Muscle layer of duodenum (tissue), 2 donors: ENCODE results near the gene C20orf144.

Experiments
- H3K27ac ChIP-seq: one replicate; pipeline ENCODE4 v1.7.0; 2013; ENCODE audit warnings: mild to moderate bottlenecking, low read length
- H3K27me3 ChIP-seq: one replicate; pipeline ENCODE4 v1.7.0; 2013; ENCODE audit warnings: low read depth, mild to moderate bottlenecking, control low read depth, low read length
- H3K36me3 ChIP-seq, 2 donors: one replicate each; pipeline ENCODE4 v1.7.0; 2013; ENCODE audit warnings: low read length in 2 of 2, control low read depth in 1 of 2, mild to moderate bottlenecking in 1 of 2; ENCODE audit not compliant: insufficient read depth in 2 of 2, control insufficient read depth in 1 of 2
- H3K4me1 ChIP-seq, 2 donors: one replicate each; pipeline ENCODE4 v1.7.0; 2013; ENCODE audit warnings: low read length in 2 of 2, mild to moderate bottlenecking in 2 of 2, control low read depth in 1 of 2, moderate library complexity in 1 of 2; ENCODE audit not compliant: insufficient read depth in 2 of 2, control insufficient read depth in 1 of 2
- H3K4me3 ChIP-seq, 2 donors: one replicate each; pipeline ENCODE4 v1.7.0; 2013; ENCODE audit warnings: low read length in 2 of 2, low read depth in 1 of 2, mild to moderate bottlenecking in 1 of 2
- H3K9me3 ChIP-seq, 2 donors: one replicate each; pipeline ENCODE4 v1.7.0; 2013; ENCODE audit warnings: low read length in 2 of 2, control low read depth in 1 of 2, mild to moderate bottlenecking in 1 of 2; ENCODE audit not compliant: control insufficient read depth in 1 of 2
- donor health status: healthy.

The C20orf144 gene

GRCh38 chr20:33703498-33704137 is 41.5 kb downstream of the C20orf144 start:
- Histone ChIP-seq H3K27ac (no peak overlapping the region), H3K4me1 (peaks cover 0 to 5% of the 10 kb centered on the region in 2 donors), H3K27me3 (no peaks in the 10 kb centered on the region), H3K9me3 (no peaks in the 10 kb centered on the region), H3K4me3 (no peak overlapping the region), H3K36me3 (peaks cover 9 to 14% of the 10 kb centered on the region in 2 donors)

- Histone ChIP-seq H3K36me3 (peaks cover 9 to 14% of the 10 kb centered on the region in 2 donors), H3K27me3 (no peaks in the 10 kb centered on the region), H3K9me3 (no peaks in the 10 kb centered on the region), H3K4me1 (peaks cover 0 to 5% of the 10 kb centered on the region in 2 donors), H3K27ac (no peak overlapping the region), H3K4me3 (no peak overlapping the region)
These were observed 42.2 kb downstream of the C20orf144 start for GRCh38 chr20:33704197-33704924.

- no peaks in the 10 kb centered on the region for H3K9me3 ChIP-seq
- peaks cover 26 to 36% of the 10 kb centered on the region in 2 donors for H3K36me3 ChIP-seq
- no peak overlapping the region for H3K4me3 ChIP-seq
- no peaks in the 10 kb centered on the region for H3K27me3 ChIP-seq
- peaks cover 0 to 5% of the 10 kb centered on the region in 2 donors for H3K4me1 ChIP-seq
- H3K27ac ChIP-seq: no peak overlapping the region
These were observed 45.5 kb downstream of the C20orf144 start for GRCh38 chr20:33707668-33708067.

GRCh38 chr20:33709398-33709797 is 47.3 kb downstream of the C20orf144 start:
- no peaks in the 10 kb centered on the region for H3K9me3 ChIP-seq
- no peaks in the 10 kb centered on the region for H3K4me1 ChIP-seq
- H3K27ac ChIP-seq: no peak overlapping the region
- H3K27me3 ChIP-seq: no peaks in the 10 kb centered on the region
- no peak overlapping the region for H3K4me3 ChIP-seq
- H3K36me3 ChIP-seq: peaks cover 33 to 53% of the 10 kb centered on the region in 2 donors

GRCh38 chr20:33709905-33710541 is 47.9 kb downstream of the C20orf144 start:
- Histone ChIP-seq H3K4me3 (no peak overlapping the region), H3K36me3 (peaks cover 36 to 57% of the 10 kb centered on the region in 2 donors), H3K4me1 (no peaks in the 10 kb centered on the region), H3K27ac (no peak overlapping the region), H3K27me3 (no peaks in the 10 kb centered on the region), H3K9me3 (no peaks in the 10 kb centered on the region)

- Histone ChIP-seq H3K4me3 (no peak overlapping the region), H3K27me3 (no peaks in the 10 kb centered on the region), H3K4me1 (no peaks in the 10 kb centered on the region), H3K27ac (no peak overlapping the region), H3K9me3 (no peaks in the 10 kb centered on the region), H3K36me3 (peaks cover 36 to 57% of the 10 kb centered on the region in 2 donors)
These were observed 48.7 kb downstream of the C20orf144 start for GRCh38 chr20:33710681-33711445.

- no peaks in the 10 kb centered on the region for H3K27me3 ChIP-seq
- no peaks in the 10 kb centered on the region for H3K9me3 ChIP-seq
- no peak overlapping the region for H3K4me3 ChIP-seq
- no peaks in the 10 kb centered on the region for H3K4me1 ChIP-seq
- no peak overlapping the region for H3K27ac ChIP-seq
- peaks cover 36 to 55% of the 10 kb centered on the region in 2 donors for H3K36me3 ChIP-seq
These were observed 49.3 kb downstream of the C20orf144 start for GRCh38 chr20:33711446-33711738.
